ENCODE measurements around the gene DNM3. TPM values are rescaled to one million over a fixed set of nuclear protein-coding genes. Genes with fewer than 3 reads are reported as not detected.

The DNM3 gene
- total and polyA plus RNA-seq, 7 donors: 0.60 to 13.3 (median 3.9) TPM

- TF ChIP-seq POLR2AphosphoS5 (IDR thresholded peaks at IDR 0.05) (no peak), EP300 (IDR thresholded peaks at IDR 0.05) (no peak), CTCF (IDR thresholded peaks at IDR 0.05) (no peak), POLR2A (IDR thresholded peaks at IDR 0.05) (no peak)
- no peaks in the 10 kb centered on the region for H3K27me3 ChIP-seq
- H3K27ac ChIP-seq: no peak overlapping the region
- H3K4me1 ChIP-seq: peaks cover 0 to 4% (median 0%) of the 10 kb centered on the region in 4 donors
- intact Hi-C loops (cut with DNase I): no loop called here
- 8 to 17% methylated on average over 2 of the region's 2 CpGs for WGBS, 2 donors
- DNase-seq: no peak
- no peaks in the 10 kb centered on the region for H3K36me3 ChIP-seq
- no peaks in the 10 kb centered on the region for H3K9me3 ChIP-seq
- H3K4me3 ChIP-seq: no peak overlapping the region
These were observed 72.1 kb downstream of the DNM3 start for GRCh38 chr1:171913385-171913784.

GRCh38 chr1:171916315-171916771, 75.0 kb downstream of the DNM3 start:
- Histone ChIP-seq H3K36me3 (no peaks in the 10 kb centered on the region), H3K27ac (no peak overlapping the region), H3K27me3 (no peaks in the 10 kb centered on the region), H3K4me1 (peaks cover 0 to 4% (median 0%) of the 10 kb centered on the region in 4 donors), H3K9me3 (no peaks in the 10 kb centered on the region), H3K4me3 (no peak overlapping the region)
- TF ChIP-seq CTCF (IDR thresholded peaks at IDR 0.05) (no peak), EP300 (IDR thresholded peaks at IDR 0.05) (no peak), POLR2A (IDR thresholded peaks at IDR 0.05) (no peak), POLR2AphosphoS5 (IDR thresholded peaks at IDR 0.05) (no peak)
- WGBS, 2 donors: 37 to 44% methylated on average over 3 of the region's 3 CpGs
- no peak for DNase-seq
- intact Hi-C loops (cut with DNase I): no loop called here

- no peak for DNase-seq
- TF ChIP-seq CTCF (IDR thresholded peaks at IDR 0.05) (no peak), POLR2A (IDR thresholded peaks at IDR 0.05) (no peak), EP300 (IDR thresholded peaks at IDR 0.05) (no peak), POLR2AphosphoS5 (IDR thresholded peaks at IDR 0.05) (no peak)
- Histone ChIP-seq H3K9me3 (no peaks in the 10 kb centered on the region), H3K4me1 (peaks cover 0 to 4% (median 0%) of the 10 kb centered on the region in 4 donors), H3K4me3 (no peak overlapping the region), H3K27ac (no peak overlapping the region), H3K27me3 (no peaks in the 10 kb centered on the region), H3K36me3 (no peaks in the 10 kb centered on the region)
- intact Hi-C loops (cut with DNase I): no loop called here
- WGBS, 2 donors: 34 to 75% methylated on average over 1 of the region's 1 CpG
These were observed 76.0 kb downstream of the DNM3 start for GRCh38 chr1:171917331-171917730.

GRCh38 chr1:171919891-171920887, 78.9 kb downstream of the DNM3 start:
- TF ChIP-seq CTCF (IDR thresholded peaks at IDR 0.05) (no peak), POLR2AphosphoS5 (IDR thresholded peaks at IDR 0.05) (no peak), POLR2A (IDR thresholded peaks at IDR 0.05) (no peak), EP300 (IDR thresholded peaks at IDR 0.05) (no peak)
- Histone ChIP-seq H3K4me1 (no peaks in the 10 kb centered on the region), H3K36me3 (no peaks in the 10 kb centered on the region), H3K27me3 (no peaks in the 10 kb centered on the region), H3K27ac (no peak overlapping the region), H3K4me3 (no peak overlapping the region), H3K9me3 (no peaks in the 10 kb centered on the region)
- 49 to 78% methylated on average over 5 of the region's 5 CpGs for WGBS, 2 donors
- DNase-seq: no peak
- intact Hi-C loops (cut with DNase I): no loop called here
